Panc1 (cell line): ENCODE measurements around the gene TRMT44. TPM values are rescaled to one million over a fixed set of nuclear protein-coding genes. Genes with fewer than 3 reads are reported as not detected.

Experiments
- ATAC-seq: fragments of 200-7000 bp; cut with Tn5 transposase; 2 replicates; pipeline ENCODE4 v1.9.1; 2020; ENCODE audit warnings: mild to moderate bottlenecking, moderate library complexity
- BruUV-seq: library from RNA; stranded (reverse); fragments of 400-500 nt; replicated peaks from 2 replicates; lab custom pipeline; 2021; lab: Mats Ljungman, UMichigan
- CTCF ChIA-PET: fragments of 300-600 bp; sonication (Branson Sonifier 250); formaldehyde crosslinking; loops from one replicate; lab custom pipeline; 2022; ENCODE audit warnings: antibody characterized with exemption; lab: Charles Lee
- POLR2A ChIA-PET: fragments of 300-600 bp; sonication (Branson Sonifier 250); formaldehyde crosslinking; loops from one replicate; lab custom pipeline; 2022; ENCODE audit warnings: antibody characterized with exemption; lab: Charles Lee
- DNase-seq: peaks from one replicate; pipeline ENCODE4 v3.0.0-alpha.2; 2010; ENCODE audit warnings: low read depth, low spot score
- H3K27ac ChIP-seq: 2 replicates; pipeline ENCODE4 v1.5.1; 2011; ENCODE audit warnings: mild to moderate bottlenecking, low read length, inconsistent platforms
- H3K27me3 ChIP-seq: fragments of 200-500 bp; sonication (Bioruptor generic); 2 replicates; pipeline ENCODE4 v1.6.0; 2014; ENCODE audit warnings: low read length, inconsistent platforms; ENCODE audit not compliant: control insufficient read depth, insufficient read depth
- H3K36me3 ChIP-seq: fragments of 200-500 bp; sonication (Bioruptor generic); 2 replicates; pipeline ENCODE4 v1.5.1; 2014; ENCODE audit warnings: inconsistent platforms, mild to moderate bottlenecking, low read length, moderate library complexity; ENCODE audit not compliant: control insufficient read depth, insufficient read depth
- H3K4me1 ChIP-seq: 2 replicates; pipeline ENCODE4 v1.5.1; 2011; ENCODE audit warnings: inconsistent platforms, mild to moderate bottlenecking, low read length, moderate library complexity; ENCODE audit not compliant: control insufficient read depth, insufficient read depth
- H3K4me3 ChIP-seq, 2 experiments: 2 replicates each; pipeline ENCODE4 v1.5.1; 2011 to 2012; ENCODE audit warnings: low read depth in 2 of 2, low read length in 2 of 2, mild to moderate bottlenecking in 2 of 2, inconsistent platforms in 1 of 2, moderate library complexity in 1 of 2
- H3K9me3 ChIP-seq: fragments of 200-500 bp; sonication (Bioruptor generic); 2 replicates; pipeline ENCODE4 v1.5.1; 2014; ENCODE audit warnings: low read depth, mild to moderate bottlenecking, inconsistent platforms, low read length, moderate library complexity; ENCODE audit not compliant: control insufficient read depth, insufficient read depth
- POLR2AphosphoS5 ChIP-seq: IDR thresholded peaks from 2 replicates; pipeline ENCODE4 v1.6.1; 2012; ENCODE audit warnings: mild to moderate bottlenecking, low read depth, low read length, moderate library complexity
- REST ChIP-seq, 2 experiments: IDR thresholded peaks; 2 replicates each; pipeline ENCODE4 v1.6.1; 2011 to 2012; ENCODE audit warnings: low read depth in 2 of 2, control low read depth in 1 of 2, low read length in 1 of 2, mild to moderate bottlenecking in 1 of 2, moderate library complexity in 1 of 2; ENCODE audit not compliant: insufficient read depth in 1 of 2
- SIN3A ChIP-seq: IDR thresholded peaks from 2 replicates; pipeline ENCODE4 v1.6.1; 2012; ENCODE audit warnings: low read depth, mild to moderate bottlenecking, low read length, moderate library complexity, borderline replicate concordance; ENCODE audit not compliant: insufficient read depth
- TCF7L2 ChIP-seq: IDR thresholded peaks from 2 replicates; pipeline ENCODE4 v1.6.1; 2011; ENCODE audit warnings: mild to moderate bottlenecking, low read depth, low read length, inconsistent platforms
- in situ Hi-C: cut with HindIII; loops from 2 replicates; pipeline ENCODE4 v1.10.0; 2016; ENCODE audit warnings: low sequenced_read_pairs, low pct_unique_long_range_greater_than_20kb
- intact Hi-C: fragments of 100-400 bp; cut with micrococcal nuclease; formaldehyde crosslinking; loops from one replicate; pipeline ENCODE4 v1.10.0; 2022; ENCODE audit not compliant: unreplicated experiment
- total RNA-seq: library from RNA; stranded (reverse); gene quantifications from one replicate; pipeline ENCODE4 v1.2.1, GENCODE V29; 2021; ENCODE audit not compliant: unreplicated experiment
- TF ChIP-seq, protein P1 (sequence below): fragments of 450-650 bp; IDR thresholded peaks from 2 replicates; pipeline ENCODE4 v1.5.1; 2017; ENCODE audit warnings: mild to moderate bottlenecking

TRMT44 gene
- total RNA-seq, 1 experiment from 2014 or later: 10.8 TPM

DNA sequence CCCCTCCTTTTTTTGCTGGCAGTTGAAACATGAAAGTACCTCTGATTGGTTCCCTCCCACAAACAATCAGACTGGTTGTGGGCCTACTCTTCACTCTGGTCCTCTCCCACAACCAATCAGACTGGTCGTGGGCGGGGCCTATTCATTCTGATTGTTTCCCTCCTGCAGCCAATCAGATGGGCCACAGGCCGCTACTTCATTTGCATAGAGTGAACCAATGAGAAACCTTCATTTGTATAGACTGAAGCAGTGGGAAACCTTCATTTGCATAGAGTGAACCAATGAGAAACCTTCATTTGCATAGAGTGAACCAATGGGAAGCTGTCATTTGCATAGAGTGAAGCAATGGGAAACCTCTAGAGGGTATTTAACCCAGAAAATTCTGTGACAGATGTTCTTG lies 55.2 kb downstream of the TRMT44 start:
- no peaks in the 10 kb centered on the region for H3K27me3 ChIP-seq
- H3K9me3 ChIP-seq: no peaks in the 10 kb centered on the region
- no peaks in the 10 kb centered on the region for H3K36me3 ChIP-seq
- ChIA-PET CTCF (no interaction called here), POLR2A (no interaction called here)
- in situ Hi-C loops: no loop called here
- H3K4me1 ChIP-seq: no peaks in the 10 kb centered on the region
- no peak overlapping the region for H3K4me3 ChIP-seq
- no TSS peak for BruUV-seq
- no peak for TF ChIP-seq REST (IDR thresholded peaks at IDR 0.05; ENCODE audit: insufficient read depth in 1 of 2, low read depth in 2 of 2, low read length in 1 of 2)
- no peak for TF ChIP-seq TCF7L2
- TF ChIP-seq, protein P1, sequence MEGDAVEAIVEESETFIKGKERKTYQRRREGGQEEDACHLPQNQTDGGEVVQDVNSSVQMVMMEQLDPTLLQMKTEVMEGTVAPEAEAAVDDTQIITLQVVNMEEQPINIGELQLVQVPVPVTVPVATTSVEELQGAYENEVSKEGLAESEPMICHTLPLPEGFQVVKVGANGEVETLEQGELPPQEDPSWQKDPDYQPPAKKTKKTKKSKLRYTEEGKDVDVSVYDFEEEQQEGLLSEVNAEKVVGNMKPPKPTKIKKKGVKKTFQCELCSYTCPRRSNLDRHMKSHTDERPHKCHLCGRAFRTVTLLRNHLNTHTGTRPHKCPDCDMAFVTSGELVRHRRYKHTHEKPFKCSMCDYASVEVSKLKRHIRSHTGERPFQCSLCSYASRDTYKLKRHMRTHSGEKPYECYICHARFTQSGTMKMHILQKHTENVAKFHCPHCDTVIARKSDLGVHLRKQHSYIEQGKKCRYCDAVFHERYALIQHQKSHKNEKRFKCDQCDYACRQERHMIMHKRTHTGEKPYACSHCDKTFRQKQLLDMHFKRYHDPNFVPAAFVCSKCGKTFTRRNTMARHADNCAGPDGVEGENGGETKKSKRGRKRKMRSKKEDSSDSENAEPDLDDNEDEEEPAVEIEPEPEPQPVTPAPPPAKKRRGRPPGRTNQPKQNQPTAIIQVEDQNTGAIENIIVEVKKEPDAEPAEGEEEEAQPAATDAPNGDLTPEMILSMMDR: no peak
- TF ChIP-seq SIN3A: no peak
- no peak for TF ChIP-seq POLR2AphosphoS5
- intact Hi-C loops: no loop called here
- H3K27ac ChIP-seq: no peak overlapping the region
- DNase-seq: no peak
- no peak for ATAC-seq

GRCh38 chr4:8497762-8498161 lies 57.2 kb downstream of the TRMT44 start:
- POLR2A ChIA-PET: no interaction called here
- Histone ChIP-seq H3K36me3 (no peaks in the 10 kb centered on the region), H3K9me3 (no peaks in the 10 kb centered on the region), H3K27me3 (no peaks in the 10 kb centered on the region), H3K4me1 (no peaks in the 10 kb centered on the region), H3K4me3 (no peak overlapping the region), H3K27ac (no peak overlapping the region)
- ATAC-seq (no peak), DNase-seq (no peak)
- TF ChIP-seq POLR2AphosphoS5: no peak
- no peak for TF ChIP-seq REST (IDR thresholded peaks at IDR 0.05; ENCODE audit: insufficient read depth in 1 of 2, low read depth in 2 of 2, low read length in 1 of 2)
- TF ChIP-seq SIN3A: no peak
- TF ChIP-seq, protein P1: no peak
- no peak for TF ChIP-seq TCF7L2
- no TSS peak for BruUV-seq
- in situ Hi-C loops: no loop called here
- CTCF ChIA-PET: no interaction called here
- intact Hi-C loops: no loop called here
